ENCODE data around the gene ASCC2.
A peak's percentile ranks its signal among the peaks of the same experiment; 100 is the strongest.
"Not testable (repeated sequence)": the region's sequence is repeated elsewhere in the genome, so short reads cannot be mapped to it uniquely, and the experiment has no call there.

ASCC2 gene

GRCh38 chr22:29755889-29756288 is 82.2 kb downstream of the ASCC2 start:
- no peak for DNase-seq
- no peak overlapping the region for H2AK5ac ChIP-seq (ENCODE audit: low read length)
- H3K14ac ChIP-seq (ENCODE audit: low read length) = no peak overlapping the region
- no peak overlapping the region for H2BK120ac ChIP-seq (ENCODE audit: insufficient read depth, low read length, poor library complexity)
- H3K36me3 ChIP-seq (ENCODE audit: control insufficient read depth in 1 of 2, insufficient read depth in 2 of 2, low read length in 2 of 2) = no peaks in the 10 kb centered on the region
- no CpG with 5 or more reads among the region's 9 CpGs for WGBS (ENCODE audit: extremely low coverage, insufficient coverage, insufficient read length)
- no peaks in the 10 kb centered on the region for H3K79me2 ChIP-seq (ENCODE audit: control insufficient read depth, insufficient read depth, low read length, poor library complexity)
- H2BK12ac ChIP-seq (ENCODE audit: low read length) = no peak overlapping the region
- H3K18ac ChIP-seq (ENCODE audit: low read length) = no peak overlapping the region
- no peak overlapping the region for H2AFZ ChIP-seq (ENCODE audit: insufficient read depth, low read length, poor library complexity)
- no peak overlapping the region for H2BK5ac ChIP-seq (ENCODE audit: low read depth, low read length, poor library complexity)
- no peaks in the 10 kb centered on the region for H3K79me1 ChIP-seq (ENCODE audit: low read length)
- no peaks in the 10 kb centered on the region for H3K27me3 ChIP-seq (ENCODE audit: insufficient read depth, low read length)
- H3K4me3 ChIP-seq (ENCODE audit: low read depth, low read length) = peak overlapping the region; percentile 47
- H3K27ac ChIP-seq (ENCODE audit: low read depth, low read length) = no peak overlapping the region
- H3K4me2 ChIP-seq (ENCODE audit: low read length) = no peak overlapping the region
- H4K12ac ChIP-seq (ENCODE audit: low read depth, low read length) = no peak overlapping the region
- H3K9me3 ChIP-seq (ENCODE audit: insufficient read depth, low read depth, low read length) = peaks cover 2% of the 10 kb centered on the region
- no peak overlapping the region for H3K9ac ChIP-seq (ENCODE audit: low read length)
- H4K8ac ChIP-seq (ENCODE audit: low read depth, low read length) = no peak overlapping the region
- no peak overlapping the region for H3K23ac ChIP-seq (ENCODE audit: low read length)
- no peak overlapping the region for H4K91ac ChIP-seq (ENCODE audit: low read depth, low read length)
- H3K4me1 ChIP-seq (ENCODE audit: control insufficient read depth in 1 of 2, insufficient read depth in 2 of 2, low read length in 2 of 2) = peaks cover 4 to 5% of the 10 kb centered on the region in 2 experiments
- no peak overlapping the region for H3K4ac ChIP-seq (ENCODE audit: low read depth, low read length)

- WGBS (ENCODE audit: extremely low coverage, insufficient coverage, insufficient read length) = no CpG with 5 or more reads among the region's 11 CpGs
- H4K8ac ChIP-seq (ENCODE audit: low read depth, low read length); H3K4me1 ChIP-seq (ENCODE audit: control insufficient read depth in 1 of 2, insufficient read depth in 2 of 2, low read length in 2 of 2): not testable (repeated sequence)
Observed at GRCh38 chr22:29754658-29755395, 83.2 kb downstream of the ASCC2 start.

GRCh38 chr22:29753808-29754657 is 84.0 kb downstream of the ASCC2 start:
- Histone ChIP-seq H3K9ac (ENCODE audit: low read length) (no peak overlapping the region), H3K79me1 (ENCODE audit: low read length) (no peaks in the 10 kb centered on the region), H2AK5ac (ENCODE audit: low read length) (no peak overlapping the region), H4K12ac (ENCODE audit: low read depth, low read length) (no peak overlapping the region), H3K4me2 (ENCODE audit: low read length) (no peak overlapping the region), H3K4ac (ENCODE audit: low read depth, low read length) (no peak overlapping the region), H3K18ac (ENCODE audit: low read length) (no peak overlapping the region), H3K14ac (ENCODE audit: low read length) (no peak overlapping the region), H3K79me2 (ENCODE audit: control insufficient read depth, insufficient read depth, low read length, poor library complexity) (no peaks in the 10 kb centered on the region), H3K36me3 (ENCODE audit: control insufficient read depth in 1 of 2, insufficient read depth in 2 of 2, low read length in 2 of 2) (no peaks in the 10 kb centered on the region), H3K23ac (ENCODE audit: low read length) (no peak overlapping the region), H2BK12ac (ENCODE audit: low read length) (no peak overlapping the region), H3K27me3 (ENCODE audit: insufficient read depth, low read length) (no peaks in the 10 kb centered on the region), H2BK120ac (ENCODE audit: insufficient read depth, low read length, poor library complexity) (no peak overlapping the region), H2BK5ac (ENCODE audit: low read depth, low read length, poor library complexity) (no peak overlapping the region), H2AFZ (ENCODE audit: insufficient read depth, low read length, poor library complexity) (no peak overlapping the region), H3K4me3 (ENCODE audit: low read depth, low read length) (no peak overlapping the region), H3K9me3 (ENCODE audit: insufficient read depth, low read depth, low read length) (peaks cover 2% of the 10 kb centered on the region), H4K8ac (ENCODE audit: low read depth, low read length) (no peak overlapping the region), H3K4me1 (ENCODE audit: control insufficient read depth in 1 of 2, insufficient read depth in 2 of 2, low read length in 2 of 2) (peaks cover 4 to 5% of the 10 kb centered on the region in 2 experiments), H3K27ac (ENCODE audit: low read depth, low read length) (no peak overlapping the region), H4K91ac (ENCODE audit: low read depth, low read length) (no peak overlapping the region)
- WGBS (ENCODE audit: extremely low coverage, insufficient coverage, insufficient read length) = no CpG with 5 or more reads among the region's 16 CpGs
- DNase-seq = no peak

More at GRCh38 chr22:29754658-29755395, 83.2 kb downstream of the ASCC2 start:
- not testable (repeated sequence) for H3K4me3 ChIP-seq (ENCODE audit: low read depth, low read length); DNase-seq; H3K9me3 ChIP-seq (ENCODE audit: insufficient read depth, low read depth, low read length); H3K18ac ChIP-seq (ENCODE audit: low read length); H2BK5ac ChIP-seq (ENCODE audit: low read depth, low read length, poor library complexity); H2AFZ ChIP-seq (ENCODE audit: insufficient read depth, low read length, poor library complexity); H2AK5ac ChIP-seq (ENCODE audit: low read length); H3K4me2 ChIP-seq (ENCODE audit: low read length); H4K91ac ChIP-seq (ENCODE audit: low read depth, low read length); H2BK12ac ChIP-seq (ENCODE audit: low read length); H3K27me3 ChIP-seq (ENCODE audit: insufficient read depth, low read length); H3K23ac ChIP-seq (ENCODE audit: low read length); H4K12ac ChIP-seq (ENCODE audit: low read depth, low read length); H3K79me1 ChIP-seq (ENCODE audit: low read length); H3K9ac ChIP-seq (ENCODE audit: low read length); H3K4ac ChIP-seq (ENCODE audit: low read depth, low read length); H3K79me2 ChIP-seq (ENCODE audit: control insufficient read depth, insufficient read depth, low read length, poor library complexity); H3K36me3 ChIP-seq (ENCODE audit: control insufficient read depth in 1 of 2, insufficient read depth in 2 of 2, low read length in 2 of 2); H3K14ac ChIP-seq (ENCODE audit: low read length); H2BK120ac ChIP-seq (ENCODE audit: insufficient read depth, low read length, poor library complexity); H3K27ac ChIP-seq (ENCODE audit: low read depth, low read length)

GRCh38 chr22:29751669-29752068 is 86.4 kb downstream of the ASCC2 start:
- no peak for DNase-seq
- no peak overlapping the region for H4K8ac ChIP-seq (ENCODE audit: low read depth, low read length)
- H3K4ac ChIP-seq (ENCODE audit: low read depth, low read length) = no peak overlapping the region
- no peak overlapping the region for H2BK120ac ChIP-seq (ENCODE audit: insufficient read depth, low read length, poor library complexity)
- WGBS (ENCODE audit: extremely low coverage, insufficient coverage, insufficient read length) = no CpG with 5 or more reads among the region's 2 CpGs
- H3K4me2 ChIP-seq (ENCODE audit: low read length) = no peak overlapping the region
- peaks cover 4 to 5% of the 10 kb centered on the region in 2 experiments for H3K4me1 ChIP-seq (ENCODE audit: control insufficient read depth in 1 of 2, insufficient read depth in 2 of 2, low read length in 2 of 2)
- no peak overlapping the region for H4K91ac ChIP-seq (ENCODE audit: low read depth, low read length)
- no peaks in the 10 kb centered on the region for H3K79me2 ChIP-seq (ENCODE audit: control insufficient read depth, insufficient read depth, low read length, poor library complexity)
- peaks cover 2% of the 10 kb centered on the region for H3K9me3 ChIP-seq (ENCODE audit: insufficient read depth, low read depth, low read length)
- H3K36me3 ChIP-seq (ENCODE audit: control insufficient read depth in 1 of 2, insufficient read depth in 2 of 2, low read length in 2 of 2) = peaks cover 0 to 10% of the 10 kb centered on the region in 2 experiments
- H3K79me1 ChIP-seq (ENCODE audit: low read length) = no peaks in the 10 kb centered on the region
- no peaks in the 10 kb centered on the region for H3K27me3 ChIP-seq (ENCODE audit: insufficient read depth, low read length)
- no peak overlapping the region for H3K14ac ChIP-seq (ENCODE audit: low read length)
- no peak overlapping the region for H3K27ac ChIP-seq (ENCODE audit: low read depth, low read length)
- H3K23ac ChIP-seq (ENCODE audit: low read length) = no peak overlapping the region
- no peak overlapping the region for H2AK5ac ChIP-seq (ENCODE audit: low read length)
- H2BK12ac ChIP-seq (ENCODE audit: low read length) = no peak overlapping the region
- no peak overlapping the region for H3K9ac ChIP-seq (ENCODE audit: low read length)
- no peak overlapping the region for H2BK5ac ChIP-seq (ENCODE audit: low read depth, low read length, poor library complexity)
- no peak overlapping the region for H3K18ac ChIP-seq (ENCODE audit: low read length)
- no peak overlapping the region for H2AFZ ChIP-seq (ENCODE audit: insufficient read depth, low read length, poor library complexity)
- no peak overlapping the region for H4K12ac ChIP-seq (ENCODE audit: low read depth, low read length)
- no peak overlapping the region for H3K4me3 ChIP-seq (ENCODE audit: low read depth, low read length)
